ENCODE results near the gene OR2K2.

OR2K2 gene, protein sequence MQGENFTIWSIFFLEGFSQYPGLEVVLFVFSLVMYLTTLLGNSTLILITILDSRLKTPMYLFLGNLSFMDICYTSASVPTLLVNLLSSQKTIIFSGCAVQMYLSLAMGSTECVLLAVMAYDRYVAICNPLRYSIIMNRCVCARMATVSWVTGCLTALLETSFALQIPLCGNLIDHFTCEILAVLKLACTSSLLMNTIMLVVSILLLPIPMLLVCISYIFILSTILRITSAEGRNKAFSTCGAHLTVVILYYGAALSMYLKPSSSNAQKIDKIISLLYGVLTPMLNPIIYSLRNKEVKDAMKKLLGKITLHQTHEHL

DNA sequence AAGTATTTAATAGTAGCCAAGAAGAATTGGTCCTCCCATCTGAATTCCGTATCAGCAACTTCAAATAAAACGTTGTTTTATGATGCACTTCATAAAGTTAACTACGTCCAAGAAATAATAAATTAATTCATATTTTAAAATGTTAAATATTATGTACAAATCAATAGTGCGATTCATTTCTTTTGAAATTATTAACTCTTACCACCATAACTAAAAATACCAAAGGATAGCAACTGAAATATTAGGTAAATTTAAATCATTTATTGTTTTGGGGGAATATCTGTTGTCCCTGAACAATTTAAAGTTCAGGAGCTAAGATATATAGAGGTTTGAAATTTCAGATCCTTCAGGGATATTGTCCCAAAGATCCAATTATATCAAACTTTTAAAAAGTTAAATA lies at the start of gene OR2K2:
TSS of gene OR2K2 (minus strand) at position 101 of the 400 bp plus-strand sequence. CDS start 1,791 bp downstream, outside the sequence.
- TF ChIP-seq GATA3 (IDR thresholded peaks at IDR 0.05; ENCODE audit: low read depth, low read length) (no peak), GATA2 (IDR thresholded peaks at IDR 0.05; ENCODE audit: low read depth, low read length) (no peak)

DNA sequence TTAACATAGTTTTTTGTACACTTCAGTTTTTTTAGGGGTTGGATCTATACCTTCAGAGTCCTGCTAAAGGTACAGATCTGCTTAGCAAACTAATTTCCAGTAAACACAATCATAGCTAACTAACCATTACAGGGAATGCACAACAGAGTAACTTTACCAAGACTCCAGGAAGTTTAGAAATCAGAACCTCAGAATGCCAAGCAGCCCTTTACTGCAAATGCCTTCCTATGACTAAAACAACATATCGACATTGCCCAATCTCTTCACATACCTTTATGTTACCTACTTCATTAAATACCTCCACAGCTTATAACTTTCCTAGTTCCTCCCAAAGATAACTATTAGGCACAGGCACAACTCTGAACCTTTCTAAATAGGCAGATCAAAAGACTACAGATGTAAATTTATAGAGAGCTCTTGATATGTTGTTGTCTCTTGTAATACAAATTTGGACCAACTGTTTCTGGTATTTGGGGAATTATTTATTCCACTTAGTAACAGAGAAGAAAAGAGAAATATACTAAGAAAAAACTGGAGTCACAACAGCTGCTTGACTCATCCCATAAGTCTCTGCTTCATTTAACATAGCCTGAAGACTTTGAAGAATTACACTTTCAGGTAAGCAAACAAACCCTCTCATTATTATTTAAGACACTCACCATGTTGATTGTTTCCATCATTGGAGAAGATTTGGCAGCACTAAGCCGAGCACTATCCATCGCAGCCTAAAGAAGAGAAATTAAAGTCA lies 46.0 kb upstream of the OR2K2 start:
- no peak for TF ChIP-seq GATA3 (IDR thresholded peaks at IDR 0.05; ENCODE audit: low read depth, low read length)
- no peak for TF ChIP-seq GATA2 (IDR thresholded peaks at IDR 0.05; ENCODE audit: low read depth, low read length)

- TF ChIP-seq GATA2 (IDR thresholded peaks at IDR 0.05; ENCODE audit: low read depth, low read length), result no peak
- no peak for TF ChIP-seq GATA3 (IDR thresholded peaks at IDR 0.05; ENCODE audit: low read depth, low read length)
These were observed 45.0 kb upstream of the OR2K2 start for GRCh38 chr9:111375062-111375461.

GRCh38 chr9:111372297-111372696 lies 42.3 kb upstream of the OR2K2 start:
- TF ChIP-seq GATA3 (IDR thresholded peaks at IDR 0.05; ENCODE audit: low read depth, low read length), result no peak
- TF ChIP-seq GATA2 (IDR thresholded peaks at IDR 0.05; ENCODE audit: low read depth, low read length), result no peak

GRCh38 chr9:111366978-111367377 lies 37.0 kb upstream of the OR2K2 start:
- TF ChIP-seq GATA2 (IDR thresholded peaks at IDR 0.05; ENCODE audit: low read depth, low read length) (no peak), GATA3 (IDR thresholded peaks at IDR 0.05; ENCODE audit: low read depth, low read length) (no peak)

DNA sequence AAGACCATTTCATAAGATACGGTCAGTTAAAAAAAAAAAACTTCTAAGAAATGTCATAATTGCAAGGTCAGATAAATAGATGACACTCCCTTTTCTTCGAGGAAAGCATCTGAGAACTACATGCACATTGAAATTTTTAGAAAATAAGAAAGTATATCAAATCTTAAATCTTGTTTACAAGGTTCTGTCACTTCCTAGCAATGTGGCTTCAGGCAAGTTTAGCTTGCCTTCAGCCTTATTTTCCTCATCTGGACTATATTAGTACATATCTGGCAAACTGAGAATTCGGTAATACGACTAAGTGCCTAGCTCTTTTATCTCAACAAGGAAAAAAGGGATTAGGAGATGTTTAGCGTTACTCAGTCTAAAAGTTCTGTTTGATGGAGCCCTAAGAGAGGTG lies 32.5 kb upstream of the OR2K2 start:
- TF ChIP-seq GATA2 (IDR thresholded peaks at IDR 0.05; ENCODE audit: low read depth, low read length), result no peak
- TF ChIP-seq GATA3 (IDR thresholded peaks at IDR 0.05; ENCODE audit: low read depth, low read length), result no peak

- no peak for TF ChIP-seq GATA3 (IDR thresholded peaks at IDR 0.05; ENCODE audit: low read depth, low read length)
These were observed 30.9 kb upstream of the OR2K2 start for GRCh38 chr9:111360881-111361280.

DNA sequence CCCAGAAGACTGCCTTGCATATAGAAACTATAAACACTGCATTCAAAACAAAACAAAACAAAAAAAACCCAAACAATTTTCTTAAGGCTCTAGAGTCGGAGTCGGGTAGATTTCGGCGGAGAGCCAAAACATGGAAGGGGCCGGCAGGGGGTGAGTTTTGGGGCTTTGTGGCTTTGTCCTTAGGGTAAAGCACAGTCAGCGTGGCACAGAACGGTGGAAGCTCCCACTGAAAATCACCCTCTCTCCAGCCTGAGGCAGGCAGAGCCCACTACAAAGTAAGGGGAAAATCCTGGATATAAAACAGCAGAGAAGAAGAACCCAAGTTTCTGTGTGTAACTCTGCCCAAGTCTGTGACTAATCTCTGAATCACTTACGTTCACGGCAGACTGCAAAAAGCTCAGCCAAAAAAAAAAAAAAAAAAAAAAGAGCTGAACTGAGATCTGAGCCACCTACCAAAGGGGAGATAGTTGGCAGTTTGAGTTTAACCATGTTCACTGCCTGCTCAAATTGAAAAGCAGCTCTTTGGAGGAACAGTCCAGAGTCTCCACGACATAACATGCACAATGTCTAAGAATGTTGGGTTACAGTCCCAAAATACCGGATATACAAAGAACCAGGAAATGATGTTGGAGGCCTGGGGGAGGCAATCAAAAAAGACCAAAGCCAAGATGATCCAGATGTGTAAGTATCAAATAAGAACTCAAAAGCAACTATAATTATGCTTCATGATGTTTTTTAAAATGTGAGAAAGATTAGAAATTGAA lies 26.6 kb upstream of the OR2K2 start:
- no peak for TF ChIP-seq GATA2 (IDR thresholded peaks at IDR 0.05; ENCODE audit: low read depth, low read length)
- no peak for TF ChIP-seq GATA3 (IDR thresholded peaks at IDR 0.05; ENCODE audit: low read depth, low read length)

DNA sequence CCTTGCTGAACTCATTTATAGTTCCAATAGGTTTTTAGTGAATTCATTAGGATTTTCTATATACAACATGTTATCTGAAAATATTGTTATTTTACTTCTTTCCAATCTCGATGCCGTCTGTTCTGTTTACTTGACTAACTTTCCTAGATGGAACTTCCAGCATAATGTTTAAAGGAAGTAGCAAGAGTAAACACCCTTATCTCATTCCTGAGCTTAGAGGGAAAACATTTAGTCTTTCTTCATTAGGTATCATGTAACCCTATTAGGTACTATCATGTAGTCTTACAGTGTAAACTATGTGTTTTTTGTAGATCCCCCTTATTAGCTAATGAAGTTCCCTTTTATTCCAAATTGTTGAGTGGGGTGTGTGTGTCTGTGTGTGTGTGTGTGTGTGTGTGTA lies 22.5 kb upstream of the OR2K2 start:
- TF ChIP-seq GATA3 (IDR thresholded peaks at IDR 0.05; ENCODE audit: low read depth, low read length) (no peak), GATA2 (IDR thresholded peaks at IDR 0.05; ENCODE audit: low read depth, low read length) (no peak)

GRCh38 chr9:111350556-111350955 lies 20.5 kb upstream of the OR2K2 start:
- no peak for TF ChIP-seq GATA3 (IDR thresholded peaks at IDR 0.05; ENCODE audit: low read depth, low read length)
- no peak for TF ChIP-seq GATA2 (IDR thresholded peaks at IDR 0.05; ENCODE audit: low read depth, low read length)

GRCh38 chr9:111349766-111350165 lies 19.7 kb upstream of the OR2K2 start:
- no peak for TF ChIP-seq GATA2 (IDR thresholded peaks at IDR 0.05; ENCODE audit: low read depth, low read length)

DNA sequence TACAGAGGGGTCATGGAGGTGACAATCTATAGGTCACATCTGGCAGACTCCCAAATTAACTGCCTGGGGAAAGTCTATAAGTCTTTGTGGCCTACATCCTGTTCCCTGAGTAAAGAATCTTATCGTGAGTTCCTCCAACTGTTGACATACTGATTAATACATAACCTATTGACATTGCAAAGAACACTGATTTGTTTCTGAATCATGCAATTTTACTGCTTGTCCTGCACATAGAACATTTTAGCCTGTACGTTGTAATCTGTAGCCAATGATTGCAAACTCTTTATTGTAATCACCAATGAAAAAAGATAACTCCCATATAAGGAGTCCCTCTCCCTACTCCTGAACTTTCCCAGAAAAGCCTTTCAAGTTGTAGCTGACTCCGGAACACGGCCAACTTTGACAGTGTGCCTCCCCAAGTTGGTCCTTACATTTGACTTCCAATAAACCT lies 18.8 kb upstream of the OR2K2 start:
- TF ChIP-seq GATA3 (IDR thresholded peaks at IDR 0.05; ENCODE audit: low read depth, low read length), result no peak

GRCh38 chr9:111320631-111321030 lies 9.4 kb downstream of the OR2K2 start:
- no peak for TF ChIP-seq GATA3 (IDR thresholded peaks at IDR 0.05; ENCODE audit: low read depth, low read length)
- no peak for TF ChIP-seq GATA2 (IDR thresholded peaks at IDR 0.05; ENCODE audit: low read depth, low read length)

DNA sequence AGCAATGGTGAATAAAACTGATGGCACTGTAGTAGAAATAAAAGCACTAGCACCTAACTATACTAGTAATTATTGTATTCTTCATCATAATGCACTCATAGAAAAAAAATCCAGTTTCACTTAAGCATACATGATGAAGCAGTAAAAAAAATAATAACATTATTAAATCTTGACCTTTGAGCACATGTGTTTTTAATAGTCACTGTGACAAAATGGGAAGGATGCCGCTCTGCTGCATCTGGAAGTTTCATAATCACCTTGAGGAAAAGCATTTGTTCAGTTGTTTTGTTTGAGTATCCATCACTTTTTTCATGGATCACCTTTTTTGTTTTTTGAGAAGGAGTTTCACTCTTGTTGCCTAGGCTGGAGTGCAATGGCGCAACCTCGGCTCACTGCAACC lies 13.2 kb downstream of the OR2K2 start:
- no peak for TF ChIP-seq GATA3 (IDR thresholded peaks at IDR 0.05; ENCODE audit: low read depth, low read length)
- TF ChIP-seq GATA2 (IDR thresholded peaks at IDR 0.05; ENCODE audit: low read depth, low read length), result no peak

Measured in SH-SY5Y (cell line).